ENCODE data around the gene SMAP1. TPM values are rescaled to one million over a fixed set of nuclear protein-coding genes. Genes with fewer than 3 reads are reported as not detected.

The SMAP1 gene
- total RNA-seq, 1 experiment from 2014 or later: 16.7 TPM

GRCh38 chr6:70842541-70842940 lies 174.9 kb downstream of the SMAP1 start:
- DNase-seq (ENCODE audit: low spot score): no peak

GRCh38 chr6:70843328-70843918 lies 175.7 kb downstream of the SMAP1 start:
- no peak for DNase-seq (ENCODE audit: low spot score)

- no peak for DNase-seq (ENCODE audit: low spot score)
These were observed 176.6 kb downstream of the SMAP1 start for GRCh38 chr6:70844301-70844700.

GRCh38 chr6:70846207-70846835 lies 178.6 kb downstream of the SMAP1 start:
- no peak for DNase-seq (ENCODE audit: low spot score)

- no peak for DNase-seq (ENCODE audit: low spot score)
These were observed 179.7 kb downstream of the SMAP1 start for GRCh38 chr6:70847106-70848084.

GRCh38 chr6:70849348-70850069 lies 181.8 kb downstream of the SMAP1 start:
- DNase-seq (ENCODE audit: low spot score): peak; percentile 14

GRCh38 chr6:70852667-70853246 lies 185.1 kb downstream of the SMAP1 start:
- no peak for DNase-seq (ENCODE audit: low spot score)

GRCh38 chr6:70857387-70858077 lies 189.8 kb downstream of the SMAP1 start:
- no peak for DNase-seq (ENCODE audit: low spot score)

GRCh38 chr6:70860045-70860444 lies 192.4 kb downstream of the SMAP1 start:
- DNase-seq (ENCODE audit: low spot score): no peak

GRCh38 chr6:70860920-70861319 lies 193.2 kb downstream of the SMAP1 start:
- DNase-seq (ENCODE audit: low spot score): no peak

- DNase-seq (ENCODE audit: low spot score): no peak
These were observed 195.7 kb downstream of the SMAP1 start for GRCh38 chr6:70863343-70863742.

- DNase-seq (ENCODE audit: low spot score): no peak
These were observed 196.7 kb downstream of the SMAP1 start for GRCh38 chr6:70864401-70864800.

- DNase-seq (ENCODE audit: low spot score): no peak
These were observed 204.8 kb downstream of the SMAP1 start for GRCh38 chr6:70872469-70872868.

- DNase-seq (ENCODE audit: low spot score): no peak
These were observed 206.7 kb downstream of the SMAP1 start for GRCh38 chr6:70874181-70874913.

- DNase-seq (ENCODE audit: low spot score): no peak
These were observed 211.8 kb downstream of the SMAP1 start for GRCh38 chr6:70879496-70879895.

- peak; percentile 78 for DNase-seq (ENCODE audit: low spot score)
These were observed 216.6 kb downstream of the SMAP1 start for GRCh38 chr6:70884074-70884983.

GRCh38 chr6:70886071-70886470 lies 218.4 kb downstream of the SMAP1 start:
- no peak for DNase-seq (ENCODE audit: low spot score)

GRCh38 chr6:70886661-70887060 lies 219.0 kb downstream of the SMAP1 start:
- DNase-seq (ENCODE audit: low spot score): no peak

- DNase-seq (ENCODE audit: low spot score): no peak
These were observed 221.6 kb downstream of the SMAP1 start for GRCh38 chr6:70889270-70889669.

Data from HT-29 (cell line).